ENCODE results near the gene DHRSX.

- TF ChIP-seq EZH2 (IDR thresholded peaks at IDR 0.05) = no peak
- no peak for TF ChIP-seq CTCF (IDR thresholded peaks at IDR 0.05)
- TF ChIP-seq EZH2phosphoT487 (IDR thresholded peaks at IDR 0.05) = no peak
These were observed 99.6 kb downstream of the DHRSX start for GRCh38 chrX:2401201-2401589.

Measured in neural progenitor cell (in vitro differentiated cells).